H1 (cell line): ENCODE data around the gene POLR3E. TPM values are rescaled to one million over a fixed set of nuclear protein-coding genes. Genes with fewer than 3 reads are reported as not detected.

Experiments
- EGR1 ChIP-seq: IDR thresholded peaks from 2 replicates; pipeline ENCODE4 v1.6.1; 2011; ENCODE audit warnings: low read depth, low read length, borderline replicate concordance
- GABPA ChIP-seq: IDR thresholded peaks from 2 replicates; pipeline ENCODE4 v1.6.1; 2011; ENCODE audit warnings: mild to moderate bottlenecking, low read length, moderate library complexity, borderline replicate concordance; ENCODE audit not compliant: insufficient read depth
- TAF1 ChIP-seq: IDR thresholded peaks from 2 replicates; pipeline ENCODE4 v1.6.1; 2011; ENCODE audit warnings: mild to moderate bottlenecking, low read depth, low read length
- YY1 ChIP-seq: IDR thresholded peaks from 2 replicates; pipeline ENCODE4 v1.6.1; 2011; ENCODE audit warnings: low read depth, mild to moderate bottlenecking, low read length
- polyA plus RNA-seq, 7 experiments: library from polyadenylated mRNA; depleted of rRNA in 3 of 7; stranded (reverse) in 5 of 7; unstranded in 2 of 7; fragments of >200 nt in 5 of 7; fragments of 200-250 nt in 2 of 7; gene quantifications; 1 replicate in 5 of 7; 2 replicates in 1 of 7; 4 replicates in 1 of 7; pipeline versions ENCODE4 v1.2.1 to v1.2.3, GENCODE V29; 2011 to 2013; ENCODE audit warnings: missing spikeins in 2 of 7, mixed read lengths in 2 of 7
- total RNA-seq: library from RNA; stranded (reverse); fragmentation: NEBNext Ultra II Directional; extraction: Animal tissue kit (Norgen Biotek cat#: 25700); gene quantifications from 2 replicates; pipeline ENCODE4 v1.2.1, GENCODE V29; 2021

POLR3E gene
- total and polyA plus RNA-seq, 2 of the 8 experiments (the other 6 are each of a cell fraction or from before 2014, with no cell fraction given), result 96.5 to 125 TPM

DNA sequence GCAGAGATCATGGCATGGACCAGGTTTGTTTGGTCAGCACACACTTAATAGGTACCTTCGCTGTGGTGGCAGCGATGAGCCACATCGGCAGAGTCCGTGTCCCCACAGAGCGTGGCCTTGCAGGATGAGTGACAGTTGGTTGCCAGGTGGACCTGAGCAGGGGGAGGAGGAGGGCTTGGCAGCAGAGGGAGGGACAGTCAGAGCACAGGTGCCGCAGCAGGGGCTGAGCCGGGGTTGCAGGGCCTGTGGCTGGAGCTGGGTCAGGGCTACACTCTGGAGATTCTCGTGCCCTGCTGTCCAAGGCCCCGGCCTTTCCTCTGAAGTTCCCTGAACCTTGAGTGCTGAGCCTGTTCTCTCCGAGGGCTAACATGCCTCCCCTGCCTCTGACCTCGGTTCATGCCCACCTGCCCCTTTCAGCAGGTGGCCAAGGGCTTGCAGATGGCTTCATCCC, 24.8 kb downstream of the POLR3E start (continued):
- no peak for TF ChIP-seq TAF1
- no peak for TF ChIP-seq YY1
- TF ChIP-seq GABPA, result no peak
- no peak for TF ChIP-seq EGR1
